A549 treated with RU486 at 1 μM for 4 hours (cell line): Measurements from ENCODE around the gene NOL3. TPM values are rescaled to one million over a fixed set of nuclear protein-coding genes. Genes with fewer than 3 reads are reported as not detected.

Experiments used
- total RNA-seq: library from RNA; stranded (reverse); fragments of 200-300 nt; extraction: Qiagen RNA extraction; gene quantifications from 5 replicates; pipeline ENCODE4 v1.2.3, GENCODE V29; 2022; ENCODE audit warnings: low read depth

NOL3 gene
- 42.7 to 56.6 TPM (median 54.5 TPM) in 5 replicates for total RNA-seq

GRCh38 chr16:67170168-67170948 lies at the start of gene NOL3:
Gene NOL3, plus strand, starts transcription at chr16:67170538.

GRCh38 chr16:67150833-67151396 lies 19.4 kb upstream of the NOL3 start, which contains the start of gene B3GNT9:
Gene B3GNT9, minus strand, starts transcription at chr16:67150998. Its CDS starts 513 bp downstream, at chr16:67150485.

GRCh38 chr16:67164599-67165061 lies 5.7 kb upstream of the NOL3 start, which contains the start of gene HSF4:
Gene HSF4, plus strand, starts transcription at chr16:67164745. Its CDS starts 67 bp downstream, at chr16:67164812.

GRCh38 chr16:67183627-67184452 lies 13.5 kb downstream of the NOL3 start, which contains the start of gene MATCAP1:
Gene MATCAP1, minus strand, starts transcription at chr16:67183963. Its CDS starts 3,353 bp downstream, at chr16:67180610.

GRCh38 chr16:67190041-67190440 lies 19.7 kb downstream of the NOL3 start, which contains the start of gene EXOC3L1:
Gene EXOC3L1, minus strand, starts transcription at chr16:67190136. Its CDS starts 460 bp downstream, at chr16:67189676.

GRCh38 chr16:67191995-67192681 lies 21.8 kb downstream of the NOL3 start, which contains the start of gene E2F4:
Gene E2F4, plus strand, starts transcription at chr16:67192155. Its CDS starts 73 bp downstream, at chr16:67192228.

GRCh38 chr16:67199011-67199807 lies 28.9 kb downstream of the NOL3 start, which contains the start of gene ELMO3:
Gene ELMO3, plus strand, starts transcription at chr16:67199131. Its CDS starts 196 bp downstream, at chr16:67199327.

Other genes starting within 250 kb of the NOL3 start
- 7.4 to 17.6 TPM (median 12.5 TPM) in 5 replicates for gene RRAD, start 245.0 kb upstream of the NOL3 start, total RNA-seq
- gene CIAO2B, start 236.1 kb upstream of the NOL3 start, total RNA-seq, result 127 to 184 TPM (median 169 TPM) in 5 replicates
- 25.7 to 32.6 TPM (median 30.3 TPM) in 5 replicates for gene CES2, start 235.0 kb upstream of the NOL3 start, total RNA-seq
- gene CES3, start 209.3 kb upstream of the NOL3 start, total RNA-seq, result 1.5 to 2.2 TPM (median 1.9 TPM) in 5 replicates
- gene CES4A, start 181.9 kb upstream of the NOL3 start, total RNA-seq, result 1.4 to 2.1 TPM (median 1.6 TPM) in 5 replicates
- gene CBFB, start 141.4 kb upstream of the NOL3 start, total RNA-seq, result 46.6 to 57.3 TPM (median 50.3 TPM) in 5 replicates
- 22.5 to 25.5 TPM (median 24.4 TPM) in 5 replicates for gene PHAF1, start 60.6 kb upstream of the NOL3 start, total RNA-seq
- gene B3GNT9, start 19.5 kb upstream of the NOL3 start, total RNA-seq, result 6.3 to 8.5 TPM (median 8.3 TPM) in 5 replicates
- gene TRADD, start 10.6 kb upstream of the NOL3 start, total RNA-seq, result 10.8 to 20.6 TPM (median 18.2 TPM) in 5 replicates
- gene FBXL8, start 10.6 kb upstream of the NOL3 start, total RNA-seq, result 5.0 to 8.5 TPM (median 7.1 TPM) in 5 replicates
- 8.5 to 15.7 TPM (median 12.7 TPM) in 5 replicates for gene HSF4, start 5.8 kb upstream of the NOL3 start, total RNA-seq
- gene MATCAP1, start 13.4 kb downstream of the NOL3 start, total RNA-seq, result 3.0 to 6.4 TPM (median 5.2 TPM) in 5 replicates
- not detected in 5 replicates for gene EXOC3L1, start 19.6 kb downstream of the NOL3 start, total RNA-seq
- 73.1 to 95.2 TPM (median 91.3 TPM) in 5 replicates for gene E2F4, start 21.6 kb downstream of the NOL3 start, total RNA-seq
- 0.75 to 1.6 TPM (median 1.2 TPM) in 5 replicates for gene ELMO3, start 28.6 kb downstream of the NOL3 start, total RNA-seq
- gene TMEM208, start 56.6 kb downstream of the NOL3 start, total RNA-seq, result 87.7 to 101 TPM (median 89.2 TPM) in 5 replicates
- 30.2 to 53.3 TPM (median 46.7 TPM) in 5 replicates for gene FHOD1, start 76.9 kb downstream of the NOL3 start, total RNA-seq
- 0.89 to 1.6 TPM (median 1.4 TPM) in 5 replicates for gene SLC9A5, start 78.4 kb downstream of the NOL3 start, total RNA-seq
- 9.4 to 16.4 TPM (median 15.4 TPM) in 5 replicates for gene PLEKHG4, start 109.0 kb downstream of the NOL3 start, total RNA-seq
- 0.21 to 0.35 TPM (median 0.30 TPM) in 4 of 5 replicates, not detected in the other for gene KCTD19, start 156.2 kb downstream of the NOL3 start, total RNA-seq
- gene LRRC36, start 156.3 kb downstream of the NOL3 start, total RNA-seq, result 0.13 to 0.20 TPM in 2 of 5 replicates, not detected in the others
- 7.5 to 14.0 TPM (median 12.4 TPM) in 5 replicates for gene TPPP3, start 223.0 kb downstream of the NOL3 start, total RNA-seq
- 5.3 to 7.6 TPM (median 6.5 TPM) in 5 replicates for gene ZDHHC1, start 245.9 kb downstream of the NOL3 start, total RNA-seq